K562 (cell line): Measurements from ENCODE around the gene KLHL22. TPM values are rescaled to one million over a fixed set of nuclear protein-coding genes. Genes with fewer than 3 reads are reported as not detected.

ENCODE experiments used
- ATF1 ChIP-seq, 2 experiments: fragments of 450-650 bp in 1 of 2; IDR thresholded peaks; 2 replicates each; pipeline ENCODE4 v1.6.1; 2016; ENCODE audit warnings: missing compliant biosample characterization in 1 of 2, missing genetic modification characterization in 1 of 2
- EP300 ChIP-seq: IDR thresholded peaks from 2 replicates; pipeline ENCODE4 v1.6.1; 2012; ENCODE audit warnings: low read length, improper control_type of control experiment
- EWSR1 ChIP-seq: fragments of 450-650 bp; IDR thresholded peaks from 2 replicates; pipeline ENCODE4 v1.6.1; 2018; ENCODE audit warnings: borderline replicate concordance, mild to moderate bottlenecking, low read depth, moderate library complexity; ENCODE audit not compliant: partially characterized antibody
- FOXK2 ChIP-seq, 2 experiments: fragments of 450-650 bp; IDR thresholded peaks in 1 of 2; conservative IDR thresholded peaks in 1 of 2; 2 replicates each; pipeline ENCODE4 v1.6.1; 2016; ENCODE audit warnings: low read depth in 2 of 2, mild to moderate bottlenecking in 1 of 2
- JUN ChIP-seq, 2 experiments: sonication (generic) in 1 of 2; formaldehyde crosslinking in 1 of 2; IDR thresholded peaks; 2 replicates each; pipeline versions ENCODE4 v1.6.1 to v1.8.0; 2012 to 2022; ENCODE audit warnings: borderline replicate concordance in 2 of 2, mild to moderate bottlenecking in 2 of 2, improper control_type of control experiment in 1 of 2, low read depth in 1 of 2, low read length in 1 of 2, missing genetic modification reagents in 1 of 2
- LEF1 ChIP-seq: fragments of 450-650 bp; IDR thresholded peaks from 2 replicates; pipeline ENCODE4 v1.6.1; 2016; ENCODE audit warnings: mild to moderate bottlenecking
- NR2C1 ChIP-seq, 2 experiments: fragments of 450-650 bp; IDR thresholded peaks; 2 replicates each; pipeline ENCODE4 v1.6.1; 2017; ENCODE audit warnings: mild to moderate bottlenecking in 2 of 2, antibody characterized with exemption in 1 of 2, inconsistent platforms in 1 of 2, missing compliant biosample characterization in 1 of 2, missing genetic modification characterization in 1 of 2
- PCBP1 ChIP-seq: fragments of 200-400 bp; formaldehyde crosslinking; IDR thresholded peaks from 2 replicates; pipeline ENCODE4 v1.6.1; 2018; ENCODE audit warnings: mild to moderate bottlenecking, low read depth, low read length; ENCODE audit not compliant: poor library complexity, severe bottlenecking
- SAFB ChIP-seq: fragments of 200-400 bp; formaldehyde crosslinking; IDR thresholded peaks from 2 replicates; pipeline ENCODE4 v1.6.1; 2017; ENCODE audit warnings: low read depth, low read length, borderline replicate concordance
- SRSF3 ChIP-seq: fragments of 200-400 bp; formaldehyde crosslinking; IDR thresholded peaks from 2 replicates; pipeline ENCODE4 v1.6.1; 2016; ENCODE audit warnings: mild to moderate bottlenecking, low read length, moderate library complexity; ENCODE audit not compliant: insufficient read depth
- ZFP30 ChIP-seq: fragments of 250-450 bp; sonication (Bioruptor Pico); IDR thresholded peaks from 2 replicates; pipeline ENCODE4 v1.8.0; 2022; ENCODE audit warnings: moderate library complexity, mild to moderate bottlenecking, inconsistent platforms, borderline replicate concordance
- ZNF134 ChIP-seq: fragments of 250-450 bp; sonication (Bioruptor Pico); conservative IDR thresholded peaks from 2 replicates; pipeline ENCODE4 v1.4.0; 2020
- polyA plus RNA-seq, 8 experiments: library from polyadenylated mRNA; depleted of rRNA in 4 of 8; stranded (reverse) in 5 of 8; unstranded in 3 of 8; fragments of >200 nt; fragmentation: Nextera tagmentation in 2 of 8; fragmentation: Illumina TruSeq in 1 of 8; extraction: Ambion mirVana in 2 of 8; extraction: Trizol in 1 of 8; gene quantifications; 2 replicates each; pipeline versions ENCODE4 v1.2.1 to v1.2.3, GENCODE V29; 2011 to 2014; ENCODE audit warnings: inconsistent platforms in 1 of 8, missing spikeins in 1 of 8
- total RNA-seq, 7 experiments: library from RNA; depleted of rRNA in 6 of 7; stranded (reverse); fragments of >200 nt in 6 of 7; fragmentation: Illumina TruSeq in 2 of 7; extraction: Trizol in 2 of 7; gene quantifications; 2 replicates each; pipeline versions ENCODE4 v1.2.1 to v1.2.3, GENCODE V29; 2011 to 2021; ENCODE audit warnings: low replicate concordance in 1 of 7
- TF ChIP-seq, protein P1 (sequence below): fragments of 250-450 bp; sonication (Bioruptor Pico); IDR thresholded peaks from 2 replicates; pipeline ENCODE4 v1.4.0; 2020; ENCODE audit warnings: mild to moderate bottlenecking, moderate library complexity
- TF ChIP-seq, protein P2 (sequence below): fragments of 450-650 bp; formaldehyde crosslinking; IDR thresholded peaks from 2 replicates; pipeline ENCODE4 v1.4.0; 2022; ENCODE audit warnings: missing genetic modification characterization
- TF ChIP-seq, protein P3 (sequence below): fragments of 450-650 bp; formaldehyde crosslinking; IDR thresholded peaks from 2 replicates; pipeline ENCODE4 v1.4.0; 2022; ENCODE audit warnings: missing genetic modification characterization
- TF ChIP-seq, protein P4 (sequence below): sonication (generic); formaldehyde crosslinking; IDR thresholded peaks from 2 replicates; pipeline ENCODE4 v1.8.1; 2023; ENCODE audit warnings: mild to moderate bottlenecking, missing genetic modification reagents

The KLHL22 gene
- total and polyA plus RNA-seq, 9 of the 15 experiments (the other 6 are each of a cell fraction or from before 2014, with no cell fraction given), result 1.3 to 25.6 (median 15.2) TPM

DNA sequence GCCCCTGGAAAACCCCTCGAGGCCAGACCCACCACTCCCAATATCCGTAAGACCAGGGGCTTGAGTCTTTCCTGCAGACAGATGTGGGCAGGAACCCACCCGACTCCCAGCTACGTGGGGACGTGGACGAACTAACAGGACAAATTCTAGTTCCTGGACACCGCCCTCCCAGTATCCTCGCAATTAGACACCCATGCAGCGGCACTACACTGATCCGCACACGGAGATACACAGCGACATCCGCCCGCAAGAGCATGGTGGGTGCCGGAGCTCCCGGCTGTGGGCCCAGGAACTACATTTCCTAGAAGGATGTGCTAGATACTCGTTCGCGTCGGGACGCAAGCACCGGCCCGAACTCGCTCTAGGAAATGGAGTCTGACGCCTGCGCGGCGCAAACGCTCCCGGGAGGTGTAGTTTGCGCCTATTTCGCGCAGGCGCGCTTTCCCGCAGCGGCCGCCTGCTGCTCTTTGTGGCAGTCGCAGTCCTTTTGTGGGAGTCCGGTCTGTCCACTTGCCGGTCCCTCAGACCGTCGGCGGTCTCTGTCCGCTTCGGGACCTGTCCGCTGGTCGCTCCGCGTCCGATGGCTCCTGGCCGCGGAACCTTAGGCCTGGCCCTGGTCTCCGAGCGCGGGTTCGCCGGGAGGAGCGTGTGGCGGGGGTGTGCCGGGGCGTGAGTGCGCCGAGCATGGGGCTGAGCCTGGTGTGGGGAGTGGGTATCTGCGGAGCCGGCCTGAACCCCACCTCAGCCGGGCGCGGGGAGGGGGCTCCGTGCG, 101.7 kb downstream of the KLHL22 start, which contains the start of gene ZNF74 (continued):
- TF ChIP-seq, protein P1, sequence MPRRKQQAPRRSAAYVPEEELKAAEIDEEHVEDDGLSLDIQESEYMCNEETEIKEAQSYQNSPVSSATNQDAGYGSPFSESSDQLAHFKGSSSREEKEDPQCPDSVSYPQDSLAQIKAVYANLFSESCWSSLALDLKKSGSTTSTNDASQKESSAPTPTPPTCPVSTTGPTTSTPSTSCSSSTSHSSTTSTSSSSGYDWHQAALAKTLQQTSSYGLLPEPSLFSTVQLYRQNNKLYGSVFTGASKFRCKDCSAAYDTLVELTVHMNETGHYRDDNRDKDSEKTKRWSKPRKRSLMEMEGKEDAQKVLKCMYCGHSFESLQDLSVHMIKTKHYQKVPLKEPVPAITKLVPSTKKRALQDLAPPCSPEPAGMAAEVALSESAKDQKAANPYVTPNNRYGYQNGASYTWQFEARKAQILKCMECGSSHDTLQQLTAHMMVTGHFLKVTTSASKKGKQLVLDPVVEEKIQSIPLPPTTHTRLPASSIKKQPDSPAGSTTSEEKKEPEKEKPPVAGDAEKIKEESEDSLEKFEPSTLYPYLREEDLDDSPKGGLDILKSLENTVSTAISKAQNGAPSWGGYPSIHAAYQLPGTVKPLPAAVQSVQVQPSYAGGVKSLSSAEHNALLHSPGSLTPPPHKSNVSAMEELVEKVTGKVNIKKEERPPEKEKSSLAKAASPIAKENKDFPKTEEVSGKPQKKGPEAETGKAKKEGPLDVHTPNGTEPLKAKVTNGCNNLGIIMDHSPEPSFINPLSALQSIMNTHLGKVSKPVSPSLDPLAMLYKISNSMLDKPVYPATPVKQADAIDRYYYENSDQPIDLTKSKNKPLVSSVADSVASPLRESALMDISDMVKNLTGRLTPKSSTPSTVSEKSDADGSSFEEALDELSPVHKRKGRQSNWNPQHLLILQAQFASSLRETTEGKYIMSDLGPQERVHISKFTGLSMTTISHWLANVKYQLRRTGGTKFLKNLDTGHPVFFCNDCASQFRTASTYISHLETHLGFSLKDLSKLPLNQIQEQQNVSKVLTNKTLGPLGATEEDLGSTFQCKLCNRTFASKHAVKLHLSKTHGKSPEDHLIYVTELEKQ (CRISPR knock-in tag), result no peak; the same call in 1 of the 2 replicates
- TF ChIP-seq PCBP1 (peak; percentile 92), EP300 (peak; percentile 51; the same call in 1 of the 2 replicates), LEF1 (no peak), JUN (IDR thresholded peaks at IDR 0.05; ENCODE audit: borderline replicate concordance, low read depth, low read length) (peak; percentile 74), JUN (CRISPR knock-in tag; IDR thresholded peaks at IDR 0.05; ENCODE audit: borderline replicate concordance) (no peak), FOXK2 (conservative IDR thresholded peaks at IDR 0.05 in 1 of 2, IDR thresholded peaks at IDR 0.05 in 1 of 2; ENCODE audit: low read depth in 2 of 2) (no peak), NR2C1 (IDR thresholded peaks at IDR 0.05) (no peak), NR2C1 (tag; IDR thresholded peaks at IDR 0.05) (peak; percentile 89), ZNF134 (CRISPR knock-in tag) (peak; percentile 47; the same call in 1 of the 2 replicates), SRSF3 (peak; percentile 95), EWSR1 (no peak), ZFP30 (CRISPR knock-in tag) (no peak), ATF1 (CRISPR knock-in tag; IDR thresholded peaks at IDR 0.05) (peak; percentile 55; the same call in 1 of the 2 replicates), ATF1 (tag; IDR thresholded peaks at IDR 0.05) (peak; percentile 97), SAFB (peak; percentile 75; the same call in 1 of the 2 replicates)
- TF ChIP-seq, protein P2, sequence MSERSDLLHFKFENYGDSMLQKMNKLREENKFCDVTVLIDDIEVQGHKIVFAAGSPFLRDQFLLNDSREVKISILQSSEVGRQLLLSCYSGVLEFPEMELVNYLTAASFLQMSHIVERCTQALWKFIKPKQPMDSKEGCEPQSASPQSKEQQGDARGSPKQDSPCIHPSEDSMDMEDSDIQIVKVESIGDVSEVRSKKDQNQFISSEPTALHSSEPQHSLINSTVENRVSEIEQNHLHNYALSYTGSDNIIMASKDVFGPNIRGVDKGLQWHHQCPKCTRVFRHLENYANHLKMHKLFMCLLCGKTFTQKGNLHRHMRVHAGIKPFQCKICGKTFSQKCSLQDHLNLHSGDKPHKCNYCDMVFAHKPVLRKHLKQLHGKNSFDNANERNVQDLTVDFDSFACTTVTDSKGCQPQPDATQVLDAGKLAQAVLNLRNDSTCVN, result peak; percentile 82; the same call in 1 of the 2 replicates
- TF ChIP-seq, protein P3, sequence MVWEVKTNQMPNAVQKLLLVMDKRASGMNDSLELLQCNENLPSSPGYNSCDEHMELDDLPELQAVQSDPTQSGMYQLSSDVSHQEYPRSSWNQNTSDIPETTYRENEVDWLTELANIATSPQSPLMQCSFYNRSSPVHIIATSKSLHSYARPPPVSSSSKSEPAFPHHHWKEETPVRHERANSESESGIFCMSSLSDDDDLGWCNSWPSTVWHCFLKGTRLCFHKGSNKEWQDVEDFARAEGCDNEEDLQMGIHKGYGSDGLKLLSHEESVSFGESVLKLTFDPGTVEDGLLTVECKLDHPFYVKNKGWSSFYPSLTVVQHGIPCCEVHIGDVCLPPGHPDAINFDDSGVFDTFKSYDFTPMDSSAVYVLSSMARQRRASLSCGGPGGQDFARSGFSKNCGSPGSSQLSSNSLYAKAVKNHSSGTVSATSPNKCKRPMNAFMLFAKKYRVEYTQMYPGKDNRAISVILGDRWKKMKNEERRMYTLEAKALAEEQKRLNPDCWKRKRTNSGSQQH (CRISPR knock-in tag), result peak; percentile 88
- TF ChIP-seq, protein P4, sequence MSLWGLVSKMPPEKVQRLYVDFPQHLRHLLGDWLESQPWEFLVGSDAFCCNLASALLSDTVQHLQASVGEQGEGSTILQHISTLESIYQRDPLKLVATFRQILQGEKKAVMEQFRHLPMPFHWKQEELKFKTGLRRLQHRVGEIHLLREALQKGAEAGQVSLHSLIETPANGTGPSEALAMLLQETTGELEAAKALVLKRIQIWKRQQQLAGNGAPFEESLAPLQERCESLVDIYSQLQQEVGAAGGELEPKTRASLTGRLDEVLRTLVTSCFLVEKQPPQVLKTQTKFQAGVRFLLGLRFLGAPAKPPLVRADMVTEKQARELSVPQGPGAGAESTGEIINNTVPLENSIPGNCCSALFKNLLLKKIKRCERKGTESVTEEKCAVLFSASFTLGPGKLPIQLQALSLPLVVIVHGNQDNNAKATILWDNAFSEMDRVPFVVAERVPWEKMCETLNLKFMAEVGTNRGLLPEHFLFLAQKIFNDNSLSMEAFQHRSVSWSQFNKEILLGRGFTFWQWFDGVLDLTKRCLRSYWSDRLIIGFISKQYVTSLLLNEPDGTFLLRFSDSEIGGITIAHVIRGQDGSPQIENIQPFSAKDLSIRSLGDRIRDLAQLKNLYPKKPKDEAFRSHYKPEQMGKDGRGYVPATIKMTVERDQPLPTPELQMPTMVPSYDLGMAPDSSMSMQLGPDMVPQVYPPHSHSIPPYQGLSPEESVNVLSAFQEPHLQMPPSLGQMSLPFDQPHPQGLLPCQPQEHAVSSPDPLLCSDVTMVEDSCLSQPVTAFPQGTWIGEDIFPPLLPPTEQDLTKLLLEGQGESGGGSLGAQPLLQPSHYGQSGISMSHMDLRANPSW (CRISPR knock-in tag), result peak; percentile 99; the same call in 1 of the 2 replicates
